Fibroblast of villous mesenchyme (primary cell): ENCODE measurements around the gene AKAP5. TPM values are rescaled to one million over a fixed set of nuclear protein-coding genes. Genes with fewer than 3 reads are reported as not detected.

Experiments
- DNase-seq: peaks from one replicate; pipeline ENCODE4 v3.0.0-alpha.2; 2010; ENCODE audit warnings: low read depth
- H3K4me3 ChIP-seq: 2 replicates; pipeline ENCODE4 v1.5.1; 2011; ENCODE audit warnings: low read depth, mild to moderate bottlenecking, low read length
- total RNA-seq: library from RNA; depleted of rRNA; stranded (reverse); fragments of >200 nt; gene quantifications from 2 replicates; pipeline ENCODE4 v1.2.3, GENCODE V29; 2012
- TF ChIP-seq, protein P1 (sequence below): IDR thresholded peaks from 2 replicates; pipeline ENCODE4 v1.5.1; 2012; ENCODE audit warnings: low read depth, mild to moderate bottlenecking, low read length; ENCODE audit not compliant: insufficient read depth

AKAP5 gene
- total RNA-seq, 1 donor = 3.0 TPM

DNA sequence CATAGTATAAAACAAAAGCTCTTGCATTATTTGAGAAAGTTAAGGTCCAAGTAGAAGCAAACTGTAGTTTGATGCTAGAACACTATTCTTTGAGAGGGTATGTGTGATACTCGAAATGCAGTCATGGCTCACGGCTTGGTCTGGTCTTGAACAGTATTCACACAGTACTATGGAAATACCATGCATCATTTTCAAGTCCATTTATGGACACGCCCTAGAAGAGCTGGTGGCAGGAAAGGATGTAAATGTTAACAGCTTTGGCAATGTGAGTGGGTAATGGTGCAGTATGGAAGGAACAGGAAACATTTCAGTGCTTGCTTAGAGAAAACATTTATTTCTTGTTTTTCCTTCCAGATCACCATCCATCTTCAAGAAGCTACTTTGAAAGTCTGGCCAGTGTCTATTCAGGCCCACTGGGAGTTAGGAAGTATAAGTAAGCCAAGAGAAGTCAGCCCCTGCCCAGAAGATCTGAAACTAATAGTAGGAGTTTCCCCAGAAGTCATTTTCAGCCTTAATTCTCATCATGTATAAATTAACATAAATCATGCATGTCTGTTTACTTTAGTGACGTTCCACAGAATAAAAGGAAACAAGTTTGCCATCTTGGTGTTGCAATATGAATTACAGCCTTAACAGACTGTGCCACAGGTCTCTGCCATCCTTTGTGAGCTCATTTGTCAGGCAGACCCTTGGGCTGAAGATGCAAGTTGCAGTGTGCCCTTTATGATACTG, 5.7 kb upstream of the AKAP5 start:
- H3K4me3 ChIP-seq = no peak overlapping the region
- TF ChIP-seq, protein P1, sequence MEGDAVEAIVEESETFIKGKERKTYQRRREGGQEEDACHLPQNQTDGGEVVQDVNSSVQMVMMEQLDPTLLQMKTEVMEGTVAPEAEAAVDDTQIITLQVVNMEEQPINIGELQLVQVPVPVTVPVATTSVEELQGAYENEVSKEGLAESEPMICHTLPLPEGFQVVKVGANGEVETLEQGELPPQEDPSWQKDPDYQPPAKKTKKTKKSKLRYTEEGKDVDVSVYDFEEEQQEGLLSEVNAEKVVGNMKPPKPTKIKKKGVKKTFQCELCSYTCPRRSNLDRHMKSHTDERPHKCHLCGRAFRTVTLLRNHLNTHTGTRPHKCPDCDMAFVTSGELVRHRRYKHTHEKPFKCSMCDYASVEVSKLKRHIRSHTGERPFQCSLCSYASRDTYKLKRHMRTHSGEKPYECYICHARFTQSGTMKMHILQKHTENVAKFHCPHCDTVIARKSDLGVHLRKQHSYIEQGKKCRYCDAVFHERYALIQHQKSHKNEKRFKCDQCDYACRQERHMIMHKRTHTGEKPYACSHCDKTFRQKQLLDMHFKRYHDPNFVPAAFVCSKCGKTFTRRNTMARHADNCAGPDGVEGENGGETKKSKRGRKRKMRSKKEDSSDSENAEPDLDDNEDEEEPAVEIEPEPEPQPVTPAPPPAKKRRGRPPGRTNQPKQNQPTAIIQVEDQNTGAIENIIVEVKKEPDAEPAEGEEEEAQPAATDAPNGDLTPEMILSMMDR = no peak
- DNase-seq = no peak

DNA sequence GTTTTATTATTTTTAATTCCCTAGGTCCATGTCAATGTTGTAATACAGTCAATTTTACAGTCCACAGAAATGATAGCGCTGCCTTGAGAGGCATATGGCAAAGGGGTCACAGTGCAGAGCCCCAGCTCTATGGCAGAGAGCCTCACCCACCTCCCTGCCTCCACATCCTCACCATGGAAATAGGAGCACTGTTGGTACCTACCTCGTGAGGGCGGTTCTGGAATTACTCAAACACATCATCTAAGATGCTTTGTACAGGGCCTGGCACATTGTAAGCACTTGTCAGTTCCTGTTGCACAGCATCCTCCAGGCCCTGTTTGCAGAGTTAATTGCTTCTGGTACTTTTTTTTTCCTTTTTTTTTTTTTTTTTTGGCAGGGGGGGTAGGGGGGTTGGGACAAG, 4.1 kb upstream of the AKAP5 start:
- H3K4me3 ChIP-seq = no peak overlapping the region
- DNase-seq = no peak
- TF ChIP-seq, protein P1 = no peak

DNA sequence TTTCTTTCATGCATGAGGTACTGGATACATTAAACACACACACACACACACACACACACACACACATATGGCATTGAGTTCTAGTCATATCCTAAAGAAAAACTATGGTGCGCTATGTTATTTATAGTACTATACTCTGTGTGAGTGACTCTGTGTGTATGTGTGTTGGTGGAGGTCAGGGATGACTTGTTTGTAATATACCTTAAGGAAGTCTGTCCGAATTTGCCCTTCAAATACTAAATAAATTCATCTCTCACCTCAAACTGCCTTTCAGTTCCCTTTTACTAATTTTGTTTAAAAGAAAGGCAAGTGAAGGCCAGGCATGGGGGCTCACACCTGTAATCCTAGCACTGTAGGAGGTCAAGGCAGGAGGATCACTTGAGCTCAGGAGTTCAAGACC, 2.1 kb upstream of the AKAP5 start:
- TF ChIP-seq, protein P1 = no peak
- no peak for DNase-seq
- no peak overlapping the region for H3K4me3 ChIP-seq

- DNase-seq = no peak
- no peak overlapping the region for H3K4me3 ChIP-seq
- TF ChIP-seq, protein P1 = no peak
Measured at GRCh38 chr14:64463873-64464272, 1.4 kb upstream of the AKAP5 start.

GRCh38 chr14:64464651-64465050, 648 bp upstream of the AKAP5 start:
- peak overlapping the region; percentile 84 for H3K4me3 ChIP-seq
- TF ChIP-seq, protein P1 = no peak
- no peak for DNase-seq

GRCh38 chr14:64465831-64466554, 694 bp downstream of the AKAP5 start:
- TF ChIP-seq, protein P1 = peak; percentile 55
- DNase-seq = peak; percentile 60
- peak overlapping the region; percentile 84 for H3K4me3 ChIP-seq

- peak; percentile 86 for DNase-seq
- TF ChIP-seq, protein P1 = no peak
- H3K4me3 ChIP-seq = no peak overlapping the region
Measured at GRCh38 chr14:64467101-64467500, 1.8 kb downstream of the AKAP5 start.
